T-cell (primary cell): ENCODE measurements around the gene KCNA2. TPM values are rescaled to one million over a fixed set of nuclear protein-coding genes. Genes with fewer than 3 reads are reported as not detected.

Experiments used
- ATAC-seq, 4 experiments: fragments of 200-7000 bp in 3 of 4; fragments of 150-1000 bp in 1 of 4; cut with Tn5 transposase; replicated peaks in 1 of 4; 1 replicate in 3 of 4; 2 replicates in 1 of 4; pipeline ENCODE4 v1.10.0; 2021; ENCODE audit warnings: moderate library complexity in 3 of 4, mild to moderate bottlenecking in 2 of 4, moderate number of reproducible peaks in 1 of 4
- CTCF ChIA-PET, 2 donors: fragments of 300-600 bp; sonication (Branson Sonifier 250); formaldehyde crosslinking; loops; one replicate each; lab custom pipeline; 2022; ENCODE audit warnings: antibody characterized with exemption in 2 of 2; lab: Charles Lee
- POLR2A ChIA-PET, 2 donors: fragments of 300-600 bp; sonication (Branson Sonifier 250); formaldehyde crosslinking; loops; one replicate each; lab custom pipeline; 2022; ENCODE audit warnings: antibody characterized with exemption in 2 of 2; lab: Charles Lee
- DNase-seq, 35 experiments: peaks; one replicate each; pipeline versions ENCODE4 v3.0.0 to v3.0.0-alpha.2; 2013 to 2023
- H3K27ac ChIP-seq: one replicate; pipeline ENCODE4 v1.5.1; 2013; ENCODE audit warnings: low read length
- H3K27me3 ChIP-seq, 2 experiments: replicated peaks in 1 of 2; 1 replicate in 1 of 2; 2 replicates in 1 of 2; pipeline versions ENCODE4 v1.6.1 to v1.7.0; 2013; ENCODE audit warnings: low read length in 1 of 2, mixed read lengths in 1 of 2; ENCODE audit not compliant: control insufficient read depth in 2 of 2, insufficient read depth in 2 of 2; ENCODE audit errors: extremely low read depth in 1 of 2
- H3K36me3 ChIP-seq, 2 donors: 1 replicate in 1 of 2; 2 replicates in 1 of 2; pipeline versions ENCODE4 v1.6.1 to v1.7.0; 2013; ENCODE audit warnings: low read length in 1 of 2; ENCODE audit not compliant: control insufficient read depth in 2 of 2, insufficient read depth in 1 of 2; ENCODE audit errors: extremely low read depth in 1 of 2
- H3K4me1 ChIP-seq, 2 experiments: 1 replicate in 1 of 2; 2 replicates in 1 of 2; pipeline versions ENCODE4 v1.6.1 to v1.7.0; 2013; ENCODE audit warnings: low read length in 2 of 2, mixed read lengths in 1 of 2; ENCODE audit not compliant: insufficient read depth in 2 of 2, control insufficient read depth in 1 of 2; ENCODE audit errors: extremely low read depth in 1 of 2
- H3K4me3 ChIP-seq, 2 donors: 1 replicate in 1 of 2; 2 replicates in 1 of 2; pipeline versions ENCODE4 v1.5.1 to v1.7.0; 2013; ENCODE audit warnings: mild to moderate bottlenecking in 2 of 2, low read length in 1 of 2, moderate library complexity in 1 of 2; ENCODE audit not compliant: control insufficient read depth in 1 of 2; ENCODE audit errors: extremely low read depth in 1 of 2
- H3K9me3 ChIP-seq: 2 replicates; pipeline ENCODE4 v1.7.0; 2013
- H3K27ac Mint-ChIP-seq, 2 donors: one replicate each; pipeline ENCODE4 v1.8.0; 2020 to 2021; ENCODE audit warnings: mild to moderate bottlenecking in 2 of 2, mixed read lengths in 2 of 2
- H3K27me3 Mint-ChIP-seq, 2 donors: one replicate each; pipeline ENCODE4 v1.8.0; 2021 to 2022; ENCODE audit warnings: mixed read lengths in 2 of 2
- H3K36me3 Mint-ChIP-seq: one replicate; pipeline ENCODE4 v1.8.0; 2021; ENCODE audit warnings: mixed read lengths
- H3K4me1 Mint-ChIP-seq, 3 donors: one replicate each; pipeline ENCODE4 v1.8.0; 2020 to 2022; ENCODE audit warnings: mixed read lengths in 3 of 3, mild to moderate bottlenecking in 1 of 3
- H3K4me3 Mint-ChIP-seq, 3 donors: one replicate each; pipeline ENCODE4 v1.8.0; 2020 to 2022; ENCODE audit warnings: mild to moderate bottlenecking in 3 of 3, mixed read lengths in 3 of 3, moderate library complexity in 3 of 3
- H3K9me3 Mint-ChIP-seq, 3 donors: one replicate each; pipeline ENCODE4 v1.8.0; 2020 to 2022; ENCODE audit warnings: mixed read lengths in 3 of 3
- WGBS: methylation state at CpG from one replicate; pipeline ENCODE4 v1.1.5; 2013; ENCODE audit warnings: missing lambda C conversion rate; ENCODE audit not compliant: insufficient coverage; 5-methylcytosine and 5-hydroxymethylcytosine counted together
- total RNA-seq, 35 experiments: library from RNA in 6 of 35; stranded (reverse) in 6 of 35; fragments of 120-200 nt in 1 of 35; gene quantifications; one replicate each; pipeline versions ENCODE4 v1.2.1 to v1.2.4 and lab custom pipeline; 2013 to 2026

The KCNA2 gene
- total RNA-seq, 5 donors from 2014 or later (not counting 1 experiment from before 2014, with no cell fraction given), result 0.46 to 2.7 (median 0.93) TPM

DNA sequence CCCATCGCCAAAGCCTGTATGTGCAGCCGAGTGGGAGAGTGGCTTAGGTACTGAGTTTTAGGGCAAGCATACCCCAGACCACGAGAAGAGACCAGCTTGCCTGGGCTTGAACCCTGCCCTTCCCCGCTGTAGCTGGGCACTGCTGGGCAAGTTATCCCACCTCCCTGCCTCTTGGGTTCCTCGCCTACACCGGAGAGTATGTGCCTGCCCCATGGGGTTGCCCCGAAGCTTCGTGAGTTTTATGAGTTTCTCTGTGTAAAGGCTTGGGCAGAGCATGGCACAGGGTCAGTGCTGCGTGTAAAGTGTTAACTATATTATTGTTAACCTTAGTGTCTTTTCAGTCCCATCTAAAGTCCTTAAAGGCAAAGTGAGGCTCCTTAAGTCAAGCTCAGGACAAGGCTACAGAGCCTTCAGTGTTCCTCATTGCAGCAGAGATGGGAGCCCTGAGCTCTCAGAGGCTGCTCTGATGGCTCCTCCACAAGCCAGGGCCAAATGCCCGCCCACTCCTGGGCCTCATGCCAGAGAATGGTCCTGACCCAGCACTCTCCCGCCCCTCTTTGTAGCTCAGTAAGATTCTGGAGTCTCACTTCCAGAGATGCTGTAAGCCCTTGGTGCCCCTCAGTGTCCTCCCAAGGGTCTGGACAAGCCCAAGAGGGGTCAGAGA, 50.2 kb downstream of the KCNA2 start:
- Mint-ChIP-seq H3K27me3 (peaks cover 47 to 64% of the 10 kb centered on the region in 2 donors), H3K36me3 (no peaks in the 10 kb centered on the region), H3K9me3 (no peaks in the 10 kb centered on the region), H3K27ac (no peak overlapping the region), H3K4me1 (peaks cover 4 to 6% (median 5%) of the 10 kb centered on the region in 3 donors), H3K4me3 (peak overlapping the region in 1 of 3 donors; percentile 8)
- DNase-seq (no peak), ATAC-seq (no peak)
- H3K36me3 ChIP-seq, result no peaks in the 10 kb centered on the region
- H3K27me3 ChIP-seq, result peaks cover 2 to 51% of the 10 kb centered on the region in 2 experiments
- H3K4me1 ChIP-seq, result peaks cover 0 to 9% of the 10 kb centered on the region in 2 experiments
- H3K4me3 ChIP-seq, result no peak overlapping the region
- 63% methylated on average over 8 of the region's 11 CpGs for WGBS
- H3K27ac ChIP-seq, result no peak overlapping the region
- no peaks in the 10 kb centered on the region for H3K9me3 ChIP-seq
- CTCF ChIA-PET, result interaction anchor here (0.5 to 2.2 kb wide), 13 partner anchors 18 to 409 kb away, joined by 3 to 16 read pairs (median 4); no protein-coding TSS in a partner anchor
- POLR2A ChIA-PET, result no interaction called here

DNA sequence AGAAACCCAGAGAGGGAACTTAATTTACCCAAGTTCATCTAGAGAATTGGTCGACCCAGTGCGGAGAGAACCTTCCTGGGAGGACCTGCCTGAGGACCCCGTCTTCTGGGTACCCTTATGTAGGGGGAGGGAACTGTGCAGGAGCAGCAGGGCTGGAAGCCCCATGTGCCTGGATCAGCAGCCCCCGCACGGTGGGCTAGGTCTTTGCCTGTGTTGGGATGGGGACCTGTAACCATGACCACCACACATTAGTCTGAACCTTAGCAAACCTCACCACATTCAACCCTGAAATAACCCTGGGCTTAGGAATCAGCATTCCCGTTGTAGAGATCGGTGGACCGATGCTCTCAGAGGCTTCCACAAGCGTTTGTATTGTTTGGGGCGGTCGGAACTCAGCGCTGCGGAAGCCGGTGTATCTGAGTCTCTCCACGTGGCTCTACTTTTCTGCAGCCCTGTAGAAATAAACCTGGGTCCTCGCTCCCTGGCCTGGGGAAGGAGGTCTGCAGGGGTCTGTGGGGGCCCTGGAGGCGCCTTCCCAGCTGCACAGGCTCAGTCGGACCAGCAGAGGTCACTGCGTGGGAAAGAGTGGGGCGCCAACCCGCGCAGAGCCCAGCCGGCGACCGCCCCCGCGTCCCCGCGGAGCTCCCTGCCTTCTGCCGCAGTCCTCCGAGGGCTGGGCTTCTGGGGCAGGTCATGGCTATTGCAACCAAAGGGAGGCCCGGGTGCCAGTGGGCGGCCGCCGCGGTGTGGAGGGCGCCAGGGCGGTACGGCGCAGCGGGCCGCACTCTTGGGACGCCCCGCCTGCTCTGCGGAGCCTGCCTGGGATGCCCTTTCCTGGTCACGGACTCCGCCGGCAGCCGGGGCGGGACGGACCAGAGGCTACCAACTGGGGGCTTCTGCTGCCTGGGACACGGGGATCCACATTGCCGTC, 51.0 kb downstream of the KCNA2 start:
- H3K27me3 Mint-ChIP-seq, result peaks cover 53 to 69% of the 10 kb centered on the region in 2 donors
- POLR2A ChIA-PET, result no interaction called here

DNA sequence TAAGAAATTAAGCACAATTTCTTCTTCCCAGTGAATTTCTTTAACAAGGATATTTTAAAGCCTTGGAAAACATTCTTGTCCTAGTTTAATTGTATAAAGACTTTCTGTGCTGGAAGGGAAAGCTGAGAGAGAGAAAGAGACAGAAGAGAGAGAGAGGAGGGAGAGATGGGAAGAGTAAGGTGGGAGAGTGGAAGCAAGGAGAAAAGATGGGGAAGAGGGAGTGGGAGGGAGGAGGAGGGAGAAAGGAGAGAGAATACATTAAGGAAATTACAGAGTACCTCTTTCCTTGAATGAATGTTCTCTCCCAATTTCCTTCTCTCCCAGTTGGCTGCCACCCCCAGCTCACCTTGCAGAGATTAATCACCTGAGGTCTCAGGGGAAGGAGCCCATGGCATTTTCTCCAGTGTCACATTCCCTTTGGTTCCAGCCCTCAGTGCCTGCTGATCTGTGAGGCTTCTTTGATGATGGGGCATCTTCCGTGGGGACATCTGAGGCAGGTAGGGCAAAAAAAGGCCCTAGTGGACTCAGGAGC, 54.8 kb downstream of the KCNA2 start:
- Mint-ChIP-seq H3K4me3 (no peak overlapping the region), H3K4me1 (peaks cover 4 to 6% (median 5%) of the 10 kb centered on the region in 3 donors), H3K27ac (no peak overlapping the region), H3K36me3 (no peaks in the 10 kb centered on the region), H3K9me3 (no peaks in the 10 kb centered on the region), H3K27me3 (peaks cover 44 to 52% of the 10 kb centered on the region in 2 donors)
- ChIA-PET POLR2A (no interaction called here), CTCF (no interaction called here)
- no peaks in the 10 kb centered on the region for H3K9me3 ChIP-seq
- H3K27me3 ChIP-seq, result peaks cover 2 to 37% of the 10 kb centered on the region in 2 experiments
- peaks cover 0 to 9% of the 10 kb centered on the region in 2 experiments for H3K4me1 ChIP-seq
- no peak for DNase-seq
- H3K4me3 ChIP-seq, result no peak overlapping the region
- H3K36me3 ChIP-seq, result no peaks in the 10 kb centered on the region
- no peak for ATAC-seq
- no peak overlapping the region for H3K27ac ChIP-seq
- WGBS, result no CpG with 5 or more reads among the region's 1 CpG

More for the DNA sequence above, 51.0 kb downstream of the KCNA2 start:
- peak overlapping the region in 1 of 2 donors; percentile 52 for H3K4me3 ChIP-seq
- no peaks in the 10 kb centered on the region for H3K36me3 ChIP-seq
- CTCF ChIA-PET, result interaction anchor here (0.5 to 2.2 kb wide), 13 partner anchors 18 to 409 kb away, joined by 3 to 16 read pairs (median 4); no protein-coding TSS in a partner anchor
- no peaks in the 10 kb centered on the region for H3K9me3 Mint-ChIP-seq
- DNase-seq (peak in 34 of 35 experiments; percentile 13 to 72 (median 41)), ATAC-seq (peak; percentile 86 to 97 (median 91))
- H3K4me1 ChIP-seq, result peaks cover 0 to 9% of the 10 kb centered on the region in 2 experiments
- H3K27ac Mint-ChIP-seq, result no peak overlapping the region
- no peaks in the 10 kb centered on the region for H3K9me3 ChIP-seq
- H3K4me3 Mint-ChIP-seq, result peak overlapping the region in 1 of 3 donors; percentile 62
- no peak overlapping the region for H3K27ac ChIP-seq
- 5% methylated on average over 48 of the region's 53 CpGs for WGBS
- peaks cover 4 to 6% (median 5%) of the 10 kb centered on the region in 3 donors for H3K4me1 Mint-ChIP-seq
- H3K36me3 Mint-ChIP-seq, result no peaks in the 10 kb centered on the region
- H3K27me3 ChIP-seq, result peaks cover 2 to 47% of the 10 kb centered on the region in 2 experiments

DNA sequence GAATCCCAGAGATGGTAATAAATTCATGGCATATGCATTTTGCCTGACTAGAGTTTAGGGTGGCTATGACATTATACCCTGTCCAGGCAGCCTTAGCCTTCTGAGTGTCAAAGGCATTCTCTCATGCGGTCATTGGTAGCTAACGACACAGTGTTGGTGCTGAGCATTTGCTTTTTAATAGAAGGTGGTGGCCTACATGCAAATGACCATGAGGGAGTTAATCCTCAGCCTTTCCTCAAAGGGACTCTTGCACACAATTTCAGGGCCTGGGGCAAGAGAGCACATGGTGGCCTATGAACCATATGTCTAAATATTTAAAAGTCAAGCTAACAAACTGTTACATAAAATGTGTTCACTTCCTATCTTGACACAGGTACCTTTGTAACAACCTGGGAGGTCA, 56.3 kb downstream of the KCNA2 start:
- ChIA-PET CTCF (interaction anchor here in 1 of 2 donors (0.6 kb wide), 1 partner anchor 426 kb away, joined by 3 read pairs; no protein-coding TSS in a partner anchor), POLR2A (no interaction called here)
- H3K27me3 Mint-ChIP-seq, result peaks cover 43 to 50% of the 10 kb centered on the region in 2 donors
- no peak overlapping the region for H3K4me3 Mint-ChIP-seq
- ATAC-seq, result no peak
- H3K27ac Mint-ChIP-seq, result no peak overlapping the region
- H3K4me1 ChIP-seq, result no peaks in the 10 kb centered on the region
- no peak overlapping the region for H3K27ac ChIP-seq
- no peak overlapping the region for H3K4me3 ChIP-seq
- no CpG with 5 or more reads among the region's 2 CpGs for WGBS
- no peak for DNase-seq
- no peaks in the 10 kb centered on the region for H3K9me3 ChIP-seq
- peaks cover 0 to 2% (median 2%) of the 10 kb centered on the region in 3 donors for H3K4me1 Mint-ChIP-seq
- H3K36me3 ChIP-seq, result no peaks in the 10 kb centered on the region
- peaks cover 2 to 22% of the 10 kb centered on the region in 2 experiments for H3K27me3 ChIP-seq
- H3K36me3 Mint-ChIP-seq, result no peaks in the 10 kb centered on the region
- no peaks in the 10 kb centered on the region for H3K9me3 Mint-ChIP-seq

DNA sequence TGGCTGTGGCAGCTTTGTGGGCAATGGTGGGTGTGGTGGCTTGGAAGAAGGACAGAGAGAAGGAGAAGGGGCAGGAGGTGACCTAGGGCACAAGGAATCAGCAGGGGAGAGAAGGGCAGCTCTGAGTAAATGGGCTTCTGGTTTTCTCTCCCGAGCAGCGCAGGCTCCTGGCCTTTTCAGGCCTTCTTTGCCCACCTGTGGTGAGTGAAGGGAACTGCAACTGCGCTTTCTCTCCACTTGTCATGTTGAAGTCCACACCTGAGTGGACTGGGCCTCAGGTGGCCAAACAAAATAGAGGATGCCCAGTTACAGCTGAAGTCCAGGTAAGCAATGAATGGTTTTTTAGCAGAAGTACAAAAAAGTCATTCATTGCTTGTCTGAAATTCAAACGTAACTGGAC, 57.8 kb downstream of the KCNA2 start:
- ATAC-seq, result no peak
- H3K9me3 ChIP-seq, result no peaks in the 10 kb centered on the region
- no peaks in the 10 kb centered on the region for H3K36me3 ChIP-seq
- H3K4me3 Mint-ChIP-seq, result no peak overlapping the region
- H3K9me3 Mint-ChIP-seq, result no peaks in the 10 kb centered on the region
- H3K27me3 Mint-ChIP-seq, result peaks cover 32 to 45% of the 10 kb centered on the region in 2 donors
- no peak overlapping the region for H3K27ac ChIP-seq
- H3K4me1 ChIP-seq, result no peaks in the 10 kb centered on the region
- H3K4me1 Mint-ChIP-seq, result no peaks in the 10 kb centered on the region
- H3K27ac Mint-ChIP-seq, result no peak overlapping the region
- ChIA-PET POLR2A (no interaction called here), CTCF (no interaction called here)
- H3K36me3 Mint-ChIP-seq, result no peaks in the 10 kb centered on the region
- peaks cover 0 to 18% of the 10 kb centered on the region in 2 experiments for H3K27me3 ChIP-seq
- DNase-seq, result no peak
- 83% methylated on average over 4 of the region's 4 CpGs for WGBS
- H3K4me3 ChIP-seq, result no peak overlapping the region

DNA sequence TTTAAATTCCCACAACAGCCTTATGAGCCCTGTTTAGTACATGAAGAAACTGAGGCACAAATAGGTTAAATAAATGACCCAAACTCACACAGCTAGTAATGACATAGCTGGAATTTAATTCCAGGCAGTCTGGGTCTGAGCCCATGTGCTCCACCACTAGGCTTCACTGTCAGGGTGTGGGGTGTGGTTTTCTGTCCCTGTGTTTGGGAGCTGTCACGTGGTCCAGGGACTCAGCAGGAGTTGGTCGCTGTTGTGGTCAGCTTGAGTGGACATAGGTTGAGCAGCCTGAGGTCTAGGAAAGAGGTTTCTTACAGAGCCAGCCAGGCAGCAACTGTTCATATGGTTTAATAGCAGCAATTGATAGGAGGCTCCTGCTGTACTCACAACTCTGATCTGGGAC, 59.1 kb downstream of the KCNA2 start:
- no peaks in the 10 kb centered on the region for H3K9me3 Mint-ChIP-seq
- peaks cover 19 to 33% of the 10 kb centered on the region in 2 donors for H3K27me3 Mint-ChIP-seq
- CTCF ChIA-PET, result no interaction called here
- H3K9me3 ChIP-seq, result no peaks in the 10 kb centered on the region
- H3K4me1 ChIP-seq, result no peaks in the 10 kb centered on the region
- no peaks in the 10 kb centered on the region for H3K36me3 Mint-ChIP-seq
- no peak overlapping the region for H3K4me3 ChIP-seq
- no peaks in the 10 kb centered on the region for H3K4me1 Mint-ChIP-seq
- WGBS, result 62% methylated on average over 2 of the region's 2 CpGs
- no peak overlapping the region for H3K27ac ChIP-seq
- H3K27ac Mint-ChIP-seq, result no peak overlapping the region
- H3K4me3 Mint-ChIP-seq, result no peak overlapping the region
- POLR2A ChIA-PET, result no interaction called here
- DNase-seq, result no peak
- no peaks in the 10 kb centered on the region for H3K36me3 ChIP-seq
- ATAC-seq, result no peak
- peaks cover 0 to 15% of the 10 kb centered on the region in 2 experiments for H3K27me3 ChIP-seq
